SU-DHL-6 (cell line): Measurements from ENCODE around the gene MTCL1.

ENCODE experiments used
- H2AFZ ChIP-seq: fragments of 200-600 bp; sonication (generic); 2 replicates; pipeline ENCODE4 v1.6.1; 2014; ENCODE audit warnings: low read depth, mild to moderate bottlenecking, moderate library complexity, mixed read lengths, antibody characterized with exemption, low read length; ENCODE audit not compliant: severe bottlenecking
- H3F3A ChIP-seq: fragments of 200-600 bp; shearing (Covaris generic); 2 replicates; pipeline ENCODE4 v1.6.0; 2016; ENCODE audit warnings: antibody characterized with exemption, mild to moderate bottlenecking; ENCODE audit not compliant: insufficient read depth
- H3K27ac ChIP-seq: fragments of 200-600 bp; sonication (generic); 2 replicates; pipeline ENCODE4 v1.5.1; 2016; ENCODE audit warnings: low read depth, mild to moderate bottlenecking, low read length, moderate library complexity, mixed read lengths
- H3K27me3 ChIP-seq: fragments of 200-600 bp; sonication (generic), shearing (Covaris generic); 2 replicates; pipeline ENCODE4 v1.6.0; 2014; ENCODE audit warnings: mild to moderate bottlenecking, low read length
- H3K36me3 ChIP-seq: fragments of 200-600 bp; sonication (generic); 2 replicates; pipeline ENCODE4 v1.6.1; 2014; ENCODE audit warnings: mild to moderate bottlenecking, low read length, mixed read lengths
- H3K4me2 ChIP-seq: fragments of 300-600, 200-600 bp; shearing (Covaris generic), sonication (generic); 2 replicates; pipeline ENCODE4 v1.6.0; 2014; ENCODE audit warnings: low read length, low read depth, mild to moderate bottlenecking; ENCODE audit not compliant: poor library complexity, severe bottlenecking
- H3K4me3 ChIP-seq: fragments of 200-600 bp; sonication (generic); 2 replicates; pipeline ENCODE4 v1.5.1; 2014; ENCODE audit warnings: antibody characterized with exemption, low read length, mild to moderate bottlenecking, mixed read lengths; ENCODE audit not compliant: insufficient read depth, poor library complexity, severe bottlenecking
- H3K79me2 ChIP-seq: fragments of 200-600 bp; sonication (generic); 2 replicates; pipeline ENCODE4 v1.6.1; 2014; ENCODE audit warnings: mild to moderate bottlenecking, low read length, moderate library complexity; ENCODE audit not compliant: insufficient read depth
- H3K9ac ChIP-seq: fragments of 200-600 bp; sonication (generic); 2 replicates; pipeline ENCODE4 v1.7.0; 2014; ENCODE audit warnings: mild to moderate bottlenecking, low read length
- H3K9me2 ChIP-seq: fragments of 200-600 bp; sonication (generic); replicated peaks from 2 replicates; pipeline ENCODE4 v1.6.1; 2014; ENCODE audit warnings: low read length; ENCODE audit not compliant: insufficient read depth
- H3K9me3 ChIP-seq: fragments of 200-600 bp; sonication (generic); 2 replicates; pipeline ENCODE4 v1.6.1; 2014; ENCODE audit warnings: low read length, mixed read lengths; ENCODE audit not compliant: insufficient read depth
- H4K20me1 ChIP-seq: fragments of 200-600 bp; sonication (generic); 2 replicates; pipeline ENCODE4 v1.6.1; 2014; ENCODE audit warnings: low read depth, mild to moderate bottlenecking, antibody characterized with exemption, low read length, moderate library complexity, mixed read lengths
- EZH2phosphoT487 ChIP-seq: fragments of 200-600 bp; sonication (generic), shearing (Covaris generic); conservative IDR thresholded peaks from 2 replicates; pipeline ENCODE4 v1.6.1; 2018; ENCODE audit warnings: mild to moderate bottlenecking, antibody characterized with exemption, low read length, moderate library complexity, mixed read lengths
- TF ChIP-seq, protein P1 (sequence below): fragments of 200-600 bp; sonication (generic); IDR thresholded peaks from one replicate; pipeline ENCODE4 v1.5.1; 2017; ENCODE audit warnings: antibody characterized with exemption, mild to moderate bottlenecking, low read length, moderate library complexity; ENCODE audit not compliant: insufficient read depth, poor library complexity, severe bottlenecking

MTCL1 gene

DNA sequence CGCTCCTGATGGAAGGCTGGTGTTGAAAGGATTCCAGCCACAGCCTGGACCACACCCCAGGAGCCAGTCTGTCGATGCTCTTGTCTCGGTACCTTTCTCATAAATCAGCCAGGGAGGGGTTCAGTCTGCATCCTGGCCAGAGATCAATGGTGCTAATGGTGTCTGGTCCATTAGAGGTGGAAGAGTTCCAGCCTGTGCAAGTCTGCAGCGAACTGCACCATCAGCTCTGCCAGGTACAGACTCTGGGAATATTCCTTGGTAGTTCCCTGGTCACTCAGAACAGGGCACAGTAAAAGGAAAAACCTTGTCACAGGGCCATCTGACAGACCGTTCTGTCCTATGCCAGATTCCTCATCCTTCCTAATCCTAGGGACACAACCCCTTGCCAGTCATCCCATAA is 164.3 kb downstream of the MTCL1 start:
- H3K27me3 ChIP-seq: no peaks in the 10 kb centered on the region
- no peaks in the 10 kb centered on the region for H3K9me3 ChIP-seq
- no peaks in the 10 kb centered on the region for H4K20me1 ChIP-seq
- no peak overlapping the region for H3K4me2 ChIP-seq
- H3K36me3 ChIP-seq: no peaks in the 10 kb centered on the region
- no peak overlapping the region for H3K4me3 ChIP-seq
- TF ChIP-seq, protein P1, sequence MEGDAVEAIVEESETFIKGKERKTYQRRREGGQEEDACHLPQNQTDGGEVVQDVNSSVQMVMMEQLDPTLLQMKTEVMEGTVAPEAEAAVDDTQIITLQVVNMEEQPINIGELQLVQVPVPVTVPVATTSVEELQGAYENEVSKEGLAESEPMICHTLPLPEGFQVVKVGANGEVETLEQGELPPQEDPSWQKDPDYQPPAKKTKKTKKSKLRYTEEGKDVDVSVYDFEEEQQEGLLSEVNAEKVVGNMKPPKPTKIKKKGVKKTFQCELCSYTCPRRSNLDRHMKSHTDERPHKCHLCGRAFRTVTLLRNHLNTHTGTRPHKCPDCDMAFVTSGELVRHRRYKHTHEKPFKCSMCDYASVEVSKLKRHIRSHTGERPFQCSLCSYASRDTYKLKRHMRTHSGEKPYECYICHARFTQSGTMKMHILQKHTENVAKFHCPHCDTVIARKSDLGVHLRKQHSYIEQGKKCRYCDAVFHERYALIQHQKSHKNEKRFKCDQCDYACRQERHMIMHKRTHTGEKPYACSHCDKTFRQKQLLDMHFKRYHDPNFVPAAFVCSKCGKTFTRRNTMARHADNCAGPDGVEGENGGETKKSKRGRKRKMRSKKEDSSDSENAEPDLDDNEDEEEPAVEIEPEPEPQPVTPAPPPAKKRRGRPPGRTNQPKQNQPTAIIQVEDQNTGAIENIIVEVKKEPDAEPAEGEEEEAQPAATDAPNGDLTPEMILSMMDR: no peak
- no peak for TF ChIP-seq EZH2phosphoT487
- no peaks in the 10 kb centered on the region for H3K79me2 ChIP-seq
- H3F3A ChIP-seq: no peaks in the 10 kb centered on the region
- no peak overlapping the region for H2AFZ ChIP-seq
- no peaks in the 10 kb centered on the region for H3K9me2 ChIP-seq
- no peak overlapping the region for H3K9ac ChIP-seq
- no peak overlapping the region for H3K27ac ChIP-seq

DNA sequence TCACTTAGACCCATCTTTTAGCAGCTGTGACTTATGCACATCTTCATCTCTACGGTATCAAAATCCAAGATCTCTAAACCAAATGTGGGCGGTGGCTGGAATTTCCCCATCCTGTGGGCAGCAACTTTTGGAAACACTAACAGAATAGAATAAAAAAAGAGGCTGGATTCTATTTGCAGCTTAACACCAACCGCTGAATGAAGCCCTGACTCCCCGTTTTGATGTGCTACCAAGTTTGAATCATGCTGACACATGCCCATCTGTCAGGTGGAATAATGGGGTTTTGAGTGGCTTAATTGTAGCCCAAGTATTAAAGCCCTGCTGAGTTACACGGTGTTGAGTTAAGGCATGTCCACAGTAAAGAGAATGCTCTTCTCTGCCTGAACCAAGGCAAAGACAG is 165.2 kb downstream of the MTCL1 start:
- Histone ChIP-seq H3K4me2 (no peak overlapping the region), H3K27ac (no peak overlapping the region), H3K79me2 (no peaks in the 10 kb centered on the region), H2AFZ (no peak overlapping the region), H3K9me3 (no peaks in the 10 kb centered on the region), H3K27me3 (no peaks in the 10 kb centered on the region), H4K20me1 (no peaks in the 10 kb centered on the region), H3K9me2 (no peaks in the 10 kb centered on the region), H3K36me3 (no peaks in the 10 kb centered on the region), H3K4me3 (no peak overlapping the region), H3K9ac (no peak overlapping the region), H3F3A (no peaks in the 10 kb centered on the region)
- no peak for TF ChIP-seq EZH2phosphoT487
- TF ChIP-seq, protein P1: no peak

DNA sequence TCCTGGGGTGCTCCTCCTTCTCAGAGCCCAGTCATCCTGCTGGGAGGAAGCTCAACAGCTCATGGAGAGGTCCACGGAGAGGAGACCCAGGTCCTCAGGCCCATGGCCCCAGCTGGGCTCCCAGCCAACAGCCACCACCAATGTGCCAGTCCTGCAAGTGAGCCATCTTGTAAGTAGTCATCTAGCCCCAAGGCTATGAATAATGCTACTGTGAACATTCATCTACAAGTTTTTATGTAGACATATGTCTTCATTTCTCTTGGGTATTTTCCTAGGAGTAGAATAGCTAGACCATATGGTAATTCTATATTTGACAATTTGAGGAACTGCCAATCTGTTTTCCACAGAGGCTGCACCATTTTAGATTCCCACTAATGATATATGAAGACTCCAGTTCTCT is 166.1 kb downstream of the MTCL1 start:
- no peaks in the 10 kb centered on the region for H3K79me2 ChIP-seq
- H2AFZ ChIP-seq: no peak overlapping the region
- H3K9me3 ChIP-seq: no peaks in the 10 kb centered on the region
- H3F3A ChIP-seq: no peaks in the 10 kb centered on the region
- H4K20me1 ChIP-seq: no peaks in the 10 kb centered on the region
- H3K36me3 ChIP-seq: no peaks in the 10 kb centered on the region
- H3K9me2 ChIP-seq: no peaks in the 10 kb centered on the region
- H3K27ac ChIP-seq: no peak overlapping the region
- H3K4me2 ChIP-seq: no peak overlapping the region
- H3K9ac ChIP-seq: no peak overlapping the region
- H3K4me3 ChIP-seq: no peak overlapping the region
- TF ChIP-seq EZH2phosphoT487: no peak
- TF ChIP-seq, protein P1: no peak
- no peaks in the 10 kb centered on the region for H3K27me3 ChIP-seq
